NT2/D1 (cell line): ENCODE results near the gene ITGA2B.

ENCODE experiments used
- YY1 ChIP-seq: IDR thresholded peaks from 2 replicates; pipeline ENCODE4 v1.6.1; 2011; ENCODE audit not compliant: insufficient read length, insufficient read depth
- ZNF274 ChIP-seq: IDR thresholded peaks from 2 replicates; pipeline ENCODE4 v1.6.1; 2011; ENCODE audit warnings: mild to moderate bottlenecking, low read depth, low read length

DNA sequence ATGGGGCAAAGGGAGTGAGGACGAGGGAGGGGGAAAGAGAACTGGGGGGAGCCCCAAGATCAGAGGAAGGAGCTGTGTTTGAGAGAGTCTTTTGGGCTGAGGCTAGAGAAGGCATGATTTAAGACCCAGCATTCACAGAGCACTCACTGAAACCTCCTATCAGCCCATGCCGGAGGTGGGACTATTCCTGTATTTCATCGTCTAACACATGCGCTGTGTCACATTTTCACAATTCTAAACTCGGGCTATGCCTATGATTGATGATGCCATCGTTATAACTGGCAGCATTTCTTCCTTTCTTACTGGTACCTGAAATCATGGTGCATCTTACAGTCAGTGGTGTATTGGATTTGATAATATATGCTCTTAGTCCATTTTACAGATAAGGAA lies 29.3 kb downstream of the ITGA2B start:
- TF ChIP-seq YY1 (no peak), ZNF274 (no peak)
